KOPT-K1 (cell line): ENCODE data around the gene LPP.

ENCODE experiments used
- H3K27ac ChIP-seq: fragments of 200-600 bp; sonication (generic); 2 replicates; pipeline ENCODE4 v1.5.1; 2016; ENCODE audit warnings: antibody characterized with exemption, mild to moderate bottlenecking, low read depth, low read length; ENCODE audit not compliant: poor library complexity, severe bottlenecking
- H3K36me3 ChIP-seq: fragments of 200-600 bp; sonication (generic); 2 replicates; pipeline ENCODE4 v1.5.1; 2017; ENCODE audit warnings: antibody characterized with exemption, mild to moderate bottlenecking, low read length, moderate library complexity; ENCODE audit not compliant: insufficient read depth
- H3K9me3 ChIP-seq: fragments of 200-600 bp; sonication (generic); 2 replicates; pipeline ENCODE4 v1.5.1; 2017; ENCODE audit warnings: antibody characterized with exemption, low read length, mild to moderate bottlenecking; ENCODE audit not compliant: insufficient read depth, poor library complexity, severe bottlenecking

The LPP gene

DNA sequence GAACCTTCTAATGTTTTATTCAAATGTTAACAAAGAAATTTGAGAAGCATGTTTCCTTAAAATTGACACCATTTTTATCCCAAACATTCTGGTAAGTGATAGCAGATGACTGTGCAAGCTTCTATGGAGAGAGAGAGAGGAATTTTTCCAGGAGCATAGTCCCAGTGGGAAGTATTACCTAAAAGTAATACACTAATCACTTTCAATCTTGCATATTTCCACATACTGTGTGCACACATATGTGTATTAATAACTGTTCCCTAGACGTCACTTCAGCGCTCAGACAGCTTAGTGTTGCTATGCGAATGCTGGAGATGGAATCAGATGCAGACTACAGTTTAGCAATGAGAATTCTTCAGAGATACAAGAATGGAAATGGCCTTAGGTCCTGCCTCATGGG, 593.5 kb downstream of the LPP start:
- no peak overlapping the region for H3K27ac ChIP-seq
- H3K9me3 ChIP-seq, result no peaks in the 10 kb centered on the region
- no peaks in the 10 kb centered on the region for H3K36me3 ChIP-seq

- Histone ChIP-seq H3K27ac (no peak overlapping the region), H3K9me3 (no peaks in the 10 kb centered on the region)
These were observed 595.2 kb downstream of the LPP start for GRCh38 chr3:188749010-188749617.

GRCh38 chr3:188749830-188750229, 595.9 kb downstream of the LPP start:
- Histone ChIP-seq H3K9me3 (no peaks in the 10 kb centered on the region), H3K36me3 (no peaks in the 10 kb centered on the region), H3K27ac (no peak overlapping the region)

More at GRCh38 chr3:188749010-188749617, 595.2 kb downstream of the LPP start:
- H3K36me3 ChIP-seq, result no peaks in the 10 kb centered on the region

DNA sequence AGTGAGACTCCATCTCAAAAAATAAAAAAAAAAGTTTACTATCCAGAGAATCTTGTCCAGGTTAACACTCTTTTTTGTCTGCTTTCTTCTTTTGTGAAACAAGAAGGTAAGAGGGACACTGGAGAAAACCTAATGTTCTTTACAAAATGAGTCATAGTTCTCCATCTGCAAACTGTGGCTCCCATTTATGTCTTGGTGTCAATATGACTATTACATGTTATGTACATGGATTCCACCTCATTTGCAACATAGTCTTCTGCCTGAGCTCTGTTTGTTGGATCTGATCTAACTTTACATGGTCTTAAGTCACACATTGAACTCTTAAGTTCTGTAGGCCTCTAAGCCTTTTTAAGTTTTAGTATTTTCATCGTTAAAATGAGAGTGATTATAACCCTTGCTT, 596.7 kb downstream of the LPP start:
- H3K9me3 ChIP-seq, result no peaks in the 10 kb centered on the region
- no peak overlapping the region for H3K27ac ChIP-seq
- H3K36me3 ChIP-seq, result no peaks in the 10 kb centered on the region

DNA sequence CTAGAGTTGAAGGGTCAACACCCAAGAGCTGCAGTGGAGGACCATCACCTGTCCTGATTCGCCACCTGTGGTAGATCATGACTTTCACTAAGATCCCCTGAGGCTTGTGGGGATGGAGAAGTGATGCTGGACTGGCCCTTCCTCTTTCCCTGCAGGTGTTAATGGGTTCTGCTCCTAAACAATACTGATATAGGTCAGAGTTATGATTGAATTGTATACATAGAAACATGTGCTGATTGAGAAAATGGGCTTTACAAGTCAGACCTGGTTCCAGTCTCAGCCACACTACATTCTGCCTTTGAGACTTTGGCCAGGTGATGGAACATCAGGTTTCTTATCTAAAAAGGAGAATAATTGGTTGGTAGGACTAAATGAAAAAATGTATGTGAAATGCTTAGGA, 598.9 kb downstream of the LPP start:
- Histone ChIP-seq H3K36me3 (no peaks in the 10 kb centered on the region), H3K9me3 (no peaks in the 10 kb centered on the region), H3K27ac (no peak overlapping the region)

DNA sequence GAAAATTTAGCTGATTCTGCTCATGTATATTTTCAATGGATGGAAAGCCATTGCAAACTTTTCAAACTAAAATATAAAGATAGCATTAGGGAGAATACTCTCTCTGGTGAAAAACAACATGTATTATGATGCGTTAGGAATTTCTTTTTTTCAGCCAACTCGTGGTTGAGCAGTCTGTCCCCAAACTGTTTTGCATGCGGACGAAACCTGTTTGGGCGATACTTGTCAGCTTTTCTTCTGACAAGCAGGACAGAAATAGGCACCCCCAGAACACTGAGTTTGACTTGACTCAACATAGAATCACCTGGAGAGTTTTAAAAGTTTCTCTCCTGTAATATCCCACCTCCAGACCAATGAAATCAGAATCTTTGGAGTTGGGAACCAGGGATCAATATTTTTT, 600.3 kb downstream of the LPP start:
- Histone ChIP-seq H3K27ac (no peak overlapping the region), H3K36me3 (no peaks in the 10 kb centered on the region), H3K9me3 (no peaks in the 10 kb centered on the region)

DNA sequence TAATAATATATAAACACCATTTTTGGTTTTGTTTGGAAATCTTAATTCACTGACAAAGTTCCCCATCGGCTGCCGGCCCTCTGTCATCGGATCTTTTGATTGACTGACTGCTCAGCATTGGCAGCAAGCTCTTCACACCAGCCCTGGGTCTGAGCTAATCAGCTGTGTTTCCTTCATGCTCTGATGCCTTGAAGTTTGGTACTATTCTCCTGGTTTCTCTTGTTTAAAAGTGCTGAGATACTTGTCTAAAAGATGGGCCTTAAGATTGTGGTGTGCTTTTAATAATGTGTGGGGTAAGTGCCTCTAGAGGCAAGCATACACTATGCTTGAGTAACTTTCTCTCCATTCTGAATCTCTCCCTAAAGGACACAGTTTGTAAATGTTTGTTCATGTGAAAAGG, 602.3 kb downstream of the LPP start:
- no peaks in the 10 kb centered on the region for H3K9me3 ChIP-seq
- H3K36me3 ChIP-seq, result no peaks in the 10 kb centered on the region
- H3K27ac ChIP-seq, result no peak overlapping the region

- H3K27ac ChIP-seq, result no peak overlapping the region
These were observed 605.5 kb downstream of the LPP start for GRCh38 chr3:188759336-188760005.

GRCh38 chr3:188760408-188760807, 606.5 kb downstream of the LPP start:
- Histone ChIP-seq H3K36me3 (no peaks in the 10 kb centered on the region), H3K9me3 (no peaks in the 10 kb centered on the region), H3K27ac (no peak overlapping the region)

More at GRCh38 chr3:188759336-188760005, 605.5 kb downstream of the LPP start:
- Histone ChIP-seq H3K36me3 (no peaks in the 10 kb centered on the region), H3K9me3 (no peaks in the 10 kb centered on the region)

GRCh38 chr3:188761439-188761838, 607.5 kb downstream of the LPP start:
- Histone ChIP-seq H3K36me3 (no peaks in the 10 kb centered on the region), H3K27ac (no peak overlapping the region), H3K9me3 (no peaks in the 10 kb centered on the region)

DNA sequence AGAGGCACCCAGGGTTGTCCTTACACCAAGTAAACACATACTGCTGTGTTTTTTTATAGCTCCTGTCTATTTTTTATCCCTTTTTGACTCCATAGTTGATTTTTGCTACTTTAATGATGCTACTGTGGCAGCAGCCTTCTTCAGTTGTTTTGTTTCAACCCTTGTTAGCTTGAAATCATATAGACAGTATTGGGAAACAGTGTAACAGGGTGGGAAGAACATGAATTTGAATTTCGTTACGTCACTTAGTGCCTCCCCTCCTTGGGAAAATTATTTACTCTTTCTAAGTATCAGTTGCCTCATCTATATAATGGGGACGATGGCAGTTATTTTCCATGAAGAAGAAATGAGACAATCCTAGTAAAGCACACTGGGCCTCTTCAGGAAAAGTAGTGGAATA, 608.0 kb downstream of the LPP start:
- no peaks in the 10 kb centered on the region for H3K9me3 ChIP-seq

GRCh38 chr3:188764609-188765008, 610.7 kb downstream of the LPP start:
- Histone ChIP-seq H3K9me3 (no peaks in the 10 kb centered on the region), H3K27ac (no peak overlapping the region), H3K36me3 (no peaks in the 10 kb centered on the region)

More for the DNA sequence above, 608.0 kb downstream of the LPP start:
- Histone ChIP-seq H3K36me3 (no peaks in the 10 kb centered on the region), H3K27ac (no peak overlapping the region)

- H3K9me3 ChIP-seq, result no peaks in the 10 kb centered on the region
These were observed 615.9 kb downstream of the LPP start for GRCh38 chr3:188769831-188770230.

GRCh38 chr3:188772886-188773285, 618.9 kb downstream of the LPP start:
- Histone ChIP-seq H3K27ac (no peak overlapping the region), H3K36me3 (no peaks in the 10 kb centered on the region), H3K9me3 (no peaks in the 10 kb centered on the region)

More at GRCh38 chr3:188769831-188770230, 615.9 kb downstream of the LPP start:
- no peaks in the 10 kb centered on the region for H3K36me3 ChIP-seq
- no peak overlapping the region for H3K27ac ChIP-seq

DNA sequence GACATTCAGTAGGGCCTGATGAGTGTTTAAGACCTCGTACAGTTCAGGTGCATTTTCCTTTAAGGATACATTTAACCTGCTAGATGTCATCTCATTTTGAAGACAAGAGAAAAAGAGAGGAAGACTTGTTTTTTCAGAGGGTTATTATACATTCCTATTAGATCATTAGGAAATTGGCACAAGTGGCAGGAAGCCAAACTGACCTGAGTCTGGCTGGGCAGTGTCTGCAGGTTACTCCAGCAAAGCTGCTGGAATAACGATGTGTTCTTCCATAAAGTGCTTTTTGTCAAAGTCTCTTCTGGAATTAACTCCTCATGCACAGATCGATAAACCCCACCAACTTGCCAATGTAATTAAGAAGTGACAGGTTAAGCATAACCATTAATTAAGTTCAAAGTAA, 621.5 kb downstream of the LPP start:
- Histone ChIP-seq H3K9me3 (no peaks in the 10 kb centered on the region), H3K27ac (no peak overlapping the region), H3K36me3 (no peaks in the 10 kb centered on the region)

GRCh38 chr3:188776447-188776846, 622.5 kb downstream of the LPP start:
- no peak overlapping the region for H3K27ac ChIP-seq
- no peaks in the 10 kb centered on the region for H3K36me3 ChIP-seq
- no peaks in the 10 kb centered on the region for H3K9me3 ChIP-seq
